IMR-90 (cell line): Measurements from ENCODE around the gene SORCS1. TPM values are rescaled to one million over a fixed set of nuclear protein-coding genes. Genes with fewer than 3 reads are reported as not detected.

Experiments used
- ATAC-seq: fragments of 200-7000 bp; cut with Tn5 transposase; 2 replicates; pipeline ENCODE4 v1.9.1; 2020; ENCODE audit warnings: low read depth, mild to moderate bottlenecking, moderate library complexity
- BruUV-seq: library from RNA; stranded (reverse); fragments of 400-500 nt; replicated peaks from 2 replicates; lab custom pipeline; 2021; lab: Mats Ljungman, UMichigan
- CTCF ChIA-PET: fragments of 300-600 bp; formaldehyde crosslinking; extraction: SDS; loops from one replicate; lab custom pipeline; 2021; ENCODE audit warnings: antibody characterized with exemption; lab: Yijun Ruan, JAX
- POLR2A ChIA-PET: fragments of 300-600 bp; sonication (Branson Sonifier 250); formaldehyde crosslinking; loops from one replicate; lab custom pipeline; 2022; ENCODE audit warnings: antibody characterized with exemption; ENCODE audit not compliant: unreplicated experiment; lab: Charles Lee
- DNase-seq: peaks from one replicate; pipeline ENCODE4 v3.0.0; 2013
- H2AFZ ChIP-seq: replicated peaks from 2 replicates; pipeline ENCODE3; 2013; ENCODE audit warnings: low read length, mild to moderate bottlenecking; ENCODE audit not compliant: poor library complexity
- H2AK5ac ChIP-seq: 2 replicates; pipeline ENCODE4 v1.6.1; 2013; ENCODE audit warnings: low read depth, low read length, inconsistent platforms
- H2AK9ac ChIP-seq: replicated peaks from 2 replicates; pipeline ENCODE3; 2013; ENCODE audit warnings: mild to moderate bottlenecking, low read depth, low read length, moderate library complexity; ENCODE audit not compliant: poor library complexity
- H2BK120ac ChIP-seq: 2 replicates; pipeline ENCODE4 v1.6.1; 2013; ENCODE audit warnings: low read depth, low read length, inconsistent platforms
- H2BK15ac ChIP-seq: 3 replicates; pipeline ENCODE4 v1.6.1; 2013; ENCODE audit warnings: low read depth, low read length, inconsistent platforms
- H2BK20ac ChIP-seq: 2 replicates; pipeline ENCODE4 v1.6.1; 2013; ENCODE audit warnings: low read depth, mild to moderate bottlenecking, inconsistent platforms, low read length, moderate library complexity
- H2BK5ac ChIP-seq: 2 replicates; pipeline ENCODE4 v1.6.1; 2013; ENCODE audit warnings: mild to moderate bottlenecking, low read depth, low read length, inconsistent platforms; ENCODE audit not compliant: poor library complexity, severe bottlenecking
- H3K14ac ChIP-seq: replicated peaks from 2 replicates; pipeline ENCODE4 v1.6.1; 2013; ENCODE audit warnings: low read depth, low read length, inconsistent platforms
- H3K18ac ChIP-seq: 2 replicates; pipeline ENCODE4 v1.6.1; 2013; ENCODE audit warnings: low read depth, low read length, control low read depth
- H3K23ac ChIP-seq: 2 replicates; pipeline ENCODE4 v1.6.1; 2013; ENCODE audit warnings: low read depth, low read length, inconsistent platforms
- H3K27ac ChIP-seq: 2 replicates; pipeline ENCODE4 v1.5.1; 2013; ENCODE audit warnings: mild to moderate bottlenecking, control low read depth, low read length; ENCODE audit not compliant: insufficient read depth
- H3K27me3 ChIP-seq: 2 replicates; pipeline ENCODE4 v1.6.1; 2013; ENCODE audit warnings: low read length; ENCODE audit not compliant: control insufficient read depth, insufficient read depth
- H3K36me3 ChIP-seq: 2 replicates; pipeline ENCODE4 v1.6.1; 2013; ENCODE audit warnings: low read length, mixed read lengths; ENCODE audit not compliant: control insufficient read depth, insufficient read depth
- H3K4ac ChIP-seq: 2 replicates; pipeline ENCODE4 v1.6.1; 2013; ENCODE audit warnings: low read depth, low read length, inconsistent platforms
- H3K4me1 ChIP-seq: 2 replicates; pipeline ENCODE4 v1.6.1; 2013; ENCODE audit warnings: low read length, mixed read lengths; ENCODE audit not compliant: control insufficient read depth, insufficient read depth
- H3K4me2 ChIP-seq: 2 replicates; pipeline ENCODE4 v1.6.1; 2013; ENCODE audit warnings: low read depth, mild to moderate bottlenecking, control low read depth, low read length, moderate library complexity
- H3K4me3 ChIP-seq: 2 replicates; pipeline ENCODE4 v1.5.1; 2013; ENCODE audit warnings: low read depth, mild to moderate bottlenecking, control low read depth, low read length, moderate library complexity; ENCODE audit not compliant: insufficient read depth
- H3K56ac ChIP-seq: 2 replicates; pipeline ENCODE4 v1.6.1; 2013; ENCODE audit warnings: low read length, inconsistent platforms; ENCODE audit not compliant: insufficient read depth; ENCODE audit errors: extremely low read depth
- H3K79me1 ChIP-seq, 2 experiments: 2 replicates each; pipeline ENCODE4 v1.6.1; 2013; ENCODE audit warnings: low read length in 2 of 2, inconsistent platforms in 1 of 2, low read depth in 1 of 2
- H3K9ac ChIP-seq: 2 replicates; pipeline ENCODE4 v1.6.1; 2013; ENCODE audit warnings: low read depth, low read length, control low read depth
- H3K9me1 ChIP-seq: 2 replicates; pipeline ENCODE4 v1.6.1; 2013; ENCODE audit warnings: low read length, inconsistent platforms; ENCODE audit not compliant: insufficient read depth
- H3K9me3 ChIP-seq: 2 replicates; pipeline ENCODE4 v1.6.1; 2013; ENCODE audit warnings: low read length; ENCODE audit not compliant: control insufficient read depth, insufficient read depth
- H4K20me1 ChIP-seq: 2 replicates; pipeline ENCODE4 v1.6.1; 2013; ENCODE audit warnings: low read length, inconsistent platforms; ENCODE audit not compliant: insufficient read depth
- H4K5ac ChIP-seq: 2 replicates; pipeline ENCODE4 v1.6.1; 2013; ENCODE audit warnings: mild to moderate bottlenecking, low read depth, low read length, control low read depth
- H4K8ac ChIP-seq, 2 experiments: 2 replicates each; pipeline ENCODE4 v1.6.1; 2013; ENCODE audit warnings: low read depth in 2 of 2, low read length in 2 of 2, control low read depth in 1 of 2, inconsistent platforms in 1 of 2
- H4K91ac ChIP-seq: 2 replicates; pipeline ENCODE4 v1.6.1; 2013; ENCODE audit warnings: low read depth, low read length, inconsistent platforms; ENCODE audit not compliant: insufficient read depth
- BHLHE40 ChIP-seq: fragments of 150-350 bp; IDR thresholded peaks from 2 replicates; pipeline ENCODE4 v1.6.1; 2016; ENCODE audit warnings: mild to moderate bottlenecking, low read depth, low read length
- CEBPB ChIP-seq: IDR thresholded peaks from 2 replicates; pipeline ENCODE4 v1.6.1; 2012; ENCODE audit warnings: low read depth, low read length, improper control_type of control experiment
- CHD1 ChIP-seq: IDR thresholded peaks from 2 replicates; pipeline ENCODE4 v1.6.1; 2012; ENCODE audit warnings: low read depth, low read length, improper control_type of control experiment
- CTCF ChIP-seq: conservative IDR thresholded peaks from 2 replicates; pipeline ENCODE4 v1.5.1; 2012; ENCODE audit warnings: mild to moderate bottlenecking, low read depth, low read length, improper control_type of control experiment
- ELK1 ChIP-seq: fragments of 150-350 bp; IDR thresholded peaks from 2 replicates; pipeline ENCODE4 v1.6.1; 2016; ENCODE audit warnings: low read depth, mild to moderate bottlenecking, low read length, moderate library complexity, borderline replicate concordance
- FOS ChIP-seq: fragments of 150-350 bp; IDR thresholded peaks from 2 replicates; pipeline ENCODE4 v1.6.1; 2016; ENCODE audit warnings: low read depth, low read length
- MAFK ChIP-seq: IDR thresholded peaks from 2 replicates; pipeline ENCODE4 v1.6.1; 2012; ENCODE audit warnings: low read depth, low read length, improper control_type of control experiment
- MAZ ChIP-seq: IDR thresholded peaks from 2 replicates; pipeline ENCODE4 v1.6.1; 2012; ENCODE audit warnings: low read depth, mild to moderate bottlenecking, low read length, improper control_type of control experiment, moderate library complexity, borderline replicate concordance
- MXI1 ChIP-seq: IDR thresholded peaks from 2 replicates; pipeline ENCODE4 v1.6.1; 2012; ENCODE audit warnings: low read depth, mild to moderate bottlenecking, low read length, moderate library complexity, borderline replicate concordance
- NFE2L2 ChIP-seq: fragments of 150-350 bp; IDR thresholded peaks from 2 replicates; pipeline ENCODE4 v1.6.1; 2016; ENCODE audit warnings: low read depth, mild to moderate bottlenecking, low read length
- POLR2A ChIP-seq: IDR thresholded peaks from 2 replicates; pipeline ENCODE4 v1.6.1; 2012; ENCODE audit warnings: mild to moderate bottlenecking, low read depth, low read length
- RAD21 ChIP-seq: IDR thresholded peaks from 2 replicates; pipeline ENCODE4 v1.6.1; 2012; ENCODE audit warnings: low read length, improper control_type of control experiment
- RCOR1 ChIP-seq: IDR thresholded peaks from 2 replicates; pipeline ENCODE4 v1.6.1; 2012; ENCODE audit warnings: mild to moderate bottlenecking, low read length, improper control_type of control experiment; ENCODE audit not compliant: insufficient replicate concordance
- RFX5 ChIP-seq: IDR thresholded peaks from 2 replicates; pipeline ENCODE4 v1.8.0; 2012; ENCODE audit warnings: low read depth, mild to moderate bottlenecking, low read length, moderate library complexity
- SMC3 ChIP-seq: fragments of 150-350 bp; IDR thresholded peaks from 2 replicates; pipeline ENCODE4 v1.6.1; 2016; ENCODE audit warnings: low read depth, mild to moderate bottlenecking, antibody characterized with exemption, low read length, moderate library complexity
- USF2 ChIP-seq: fragments of 150-350 bp; IDR thresholded peaks from 2 replicates; pipeline ENCODE4 v1.6.1; 2017; ENCODE audit warnings: mild to moderate bottlenecking, antibody characterized with exemption, low read length, low read depth
- WGBS, 2 experiments: methylation state at CpG; one replicate each; pipeline versions ENCODE4 v1.1.5 to v1.1.7; 2013; ENCODE audit warnings: missing lambda C conversion rate in 2 of 2; ENCODE audit not compliant: insufficient read length in 1 of 2; ENCODE audit errors: extremely low coverage in 2 of 2; 5-methylcytosine and 5-hydroxymethylcytosine counted together
- dilution Hi-C: fragments of 300-500 bp; cut with HindIII; formaldehyde crosslinking; loops from one replicate; pipeline ENCODE4 v1.14.3; 2018; ENCODE audit warnings: low sequenced_read_pairs; ENCODE audit not compliant: unreplicated experiment
- in situ Hi-C: fragments of 300-500 bp; cut with MboI; formaldehyde crosslinking; loops from 3 replicates; pipeline ENCODE4 v1.14.3; 2019; ENCODE audit warnings: low sequenced_read_pairs, inconsistent platforms, mixed read lengths
- intact Hi-C: fragments of 100-400 bp; cut with micrococcal nuclease; formaldehyde crosslinking; loops from 2 replicates; pipeline ENCODE4 v1.10.0; 2022
- polyA plus RNA-seq, 3 experiments: library from polyadenylated mRNA; depleted of rRNA; stranded (reverse); fragments of >200 nt; gene quantifications; 2 replicates each; pipeline ENCODE4 v1.2.3, GENCODE V29; 2012; ENCODE audit warnings: low replicate concordance in 1 of 3
- total RNA-seq: library from RNA; depleted of rRNA; stranded (reverse); fragments of >200 nt; gene quantifications from 2 replicates; pipeline ENCODE4 v1.2.3, GENCODE V29; 2012

Gene SORCS1
- total and polyA plus RNA-seq, 2 of the 4 experiments (the other 2 are of a cell fraction): under 0.01 TPM; not detected in 1

GRCh38 chr10:106957823-106958588, 206.5 kb downstream of the SORCS1 start:
- H2AFZ ChIP-seq: no peak overlapping the region
- BruUV-seq: no TSS peak
- H4K8ac ChIP-seq: no peak overlapping the region
- in situ Hi-C loops (no loop called here), intact Hi-C loops (no loop called here), dilution Hi-C loops (no loop called here)
- no peak overlapping the region for H3K4me2 ChIP-seq
- H3K23ac ChIP-seq: no peak overlapping the region
- DNase-seq: no peak
- no peak overlapping the region for H3K4ac ChIP-seq
- H4K5ac ChIP-seq: no peak overlapping the region
- H2BK15ac ChIP-seq: no peak overlapping the region
- ChIA-PET POLR2A (no interaction called here), CTCF (no interaction called here)
- H4K91ac ChIP-seq: no peak overlapping the region
- no peaks in the 10 kb centered on the region for H3K9me1 ChIP-seq
- H3K79me1 ChIP-seq: no peaks in the 10 kb centered on the region
- no peak overlapping the region for H2BK5ac ChIP-seq
- no peak overlapping the region for H3K18ac ChIP-seq
- no peaks in the 10 kb centered on the region for H4K20me1 ChIP-seq
- H3K27ac ChIP-seq: no peak overlapping the region
- no peak for ATAC-seq
- H2AK9ac ChIP-seq: no peak overlapping the region
- TF ChIP-seq CTCF (no peak), SMC3 (no peak), MXI1 (no peak), RFX5 (no peak), POLR2A (no peak), RAD21 (no peak), RCOR1 (no peak), ELK1 (no peak), CHD1 (no peak), FOS (no peak), MAZ (no peak), BHLHE40 (no peak), USF2 (no peak), CEBPB (no peak), NFE2L2 (no peak), MAFK (no peak)
- no peaks in the 10 kb centered on the region for H3K36me3 ChIP-seq
- H3K9ac ChIP-seq: no peak overlapping the region
- 25% methylated on average over 2 of the region's 12 CpGs; no CpG with 5 or more reads in 1 of the 2 experiments for WGBS, 2 experiments
- no peak overlapping the region for H2BK20ac ChIP-seq
- H3K56ac ChIP-seq: no peak overlapping the region
- no peak overlapping the region for H2AK5ac ChIP-seq
- peaks cover 27% of the 10 kb centered on the region for H3K9me3 ChIP-seq
- H2BK120ac ChIP-seq: no peak overlapping the region
- no peaks in the 10 kb centered on the region for H3K27me3 ChIP-seq
- H3K14ac ChIP-seq: no peak overlapping the region
- H3K4me1 ChIP-seq: no peaks in the 10 kb centered on the region
- H3K4me3 ChIP-seq: no peak overlapping the region
